Common myeloid progenitor, CD34-positive (primary cell): ENCODE measurements around the gene MEI4.

ENCODE experiments used
- CTCF ChIA-PET: fragments of 350-600 bp; sonication (Branson Sonifier 250); formaldehyde crosslinking; loops from one replicate; lab custom pipeline; 2021; ENCODE audit warnings: antibody characterized with exemption; lab: Charles Lee
- POLR2A ChIA-PET: fragments of 350-600 bp; sonication (Branson Sonifier 250); formaldehyde crosslinking; loops from one replicate; lab custom pipeline; 2021; ENCODE audit warnings: antibody characterized with exemption; lab: Charles Lee
- DNase-seq, 3 donors: peaks; one replicate each; pipeline versions ENCODE4 v3.0.0 to v3.0.0-alpha.2; 2013
- H3K27ac ChIP-seq, 2 experiments: 1 replicate in 1 of 2; 2 replicates in 1 of 2; pipeline ENCODE4 v1.7.0; 2013; ENCODE audit warnings: inconsistent platforms in 2 of 2, low read length in 2 of 2, mild to moderate bottlenecking in 2 of 2, low read depth in 1 of 2, moderate library complexity in 1 of 2; ENCODE audit not compliant: severe bottlenecking in 2 of 2, insufficient read depth in 1 of 2, poor library complexity in 1 of 2
- H3K27me3 ChIP-seq, 5 experiments: replicated peaks in 2 of 5; 1 replicate in 3 of 5; 2 replicates in 2 of 5; pipeline versions ENCODE4 v1.6.1 to v1.7.0; 2013; ENCODE audit warnings: low read length in 4 of 5, mild to moderate bottlenecking in 2 of 5, moderate library complexity in 2 of 5, inconsistent platforms in 1 of 5; ENCODE audit not compliant: insufficient read depth in 5 of 5, control insufficient read depth in 4 of 5
- H3K36me3 ChIP-seq, 4 experiments: 1 replicate in 2 of 4; 2 replicates in 2 of 4; pipeline versions ENCODE4 v1.6.1 to v1.7.0; 2013; ENCODE audit warnings: low read length in 3 of 4, control low read depth in 1 of 4, mild to moderate bottlenecking in 1 of 4; ENCODE audit not compliant: control insufficient read depth in 4 of 4, insufficient read depth in 4 of 4
- H3K4me1 ChIP-seq, 4 experiments: 1 replicate in 3 of 4; 2 replicates in 1 of 4; pipeline versions ENCODE4 v1.6.1 to v1.7.1; 2013; ENCODE audit warnings: low read length in 3 of 4, mild to moderate bottlenecking in 3 of 4, control low read depth in 1 of 4, inconsistent platforms in 1 of 4, moderate library complexity in 1 of 4; ENCODE audit not compliant: control insufficient read depth in 4 of 4, insufficient read depth in 4 of 4; ENCODE audit errors: control extremely low read depth in 1 of 4
- H3K4me3 ChIP-seq, 7 experiments: 1 replicate in 4 of 7; 2 replicates in 3 of 7; pipeline versions ENCODE4 v1.5.1 to v1.7.0; 2013; ENCODE audit warnings: mild to moderate bottlenecking in 7 of 7, low read length in 6 of 7, moderate library complexity in 6 of 7, inconsistent platforms in 2 of 7, low read depth in 2 of 7, control low read depth in 1 of 7; ENCODE audit not compliant: insufficient read depth in 4 of 7, control insufficient read depth in 1 of 7; ENCODE audit errors: extremely low read depth in 1 of 7
- H3K9me3 ChIP-seq, 5 experiments: 1 replicate in 4 of 5; 2 replicates in 1 of 5; pipeline versions ENCODE4 v1.6.1 to v1.7.1; 2013; ENCODE audit warnings: low read length in 4 of 5, mild to moderate bottlenecking in 2 of 5, inconsistent platforms in 1 of 5, low read depth in 1 of 5, moderate library complexity in 1 of 5; ENCODE audit not compliant: control insufficient read depth in 4 of 5, insufficient read depth in 2 of 5; ENCODE audit errors: control extremely low read depth in 1 of 5
- WGBS: methylation state at CpG from one replicate; pipeline ENCODE4 v1.1.5; 2013; ENCODE audit not compliant: insufficient coverage; 5-methylcytosine and 5-hydroxymethylcytosine counted together

Gene MEI4

GRCh38 chr6:77893391-77893790, 240.6 kb downstream of the MEI4 start:
- H3K27me3 ChIP-seq: no peaks in the 10 kb centered on the region
- peaks cover 0 to 18% (median 10%) of the 10 kb centered on the region in 5 experiments for H3K9me3 ChIP-seq
- H3K4me3 ChIP-seq: no peak overlapping the region
- no peak overlapping the region for H3K27ac ChIP-seq
- POLR2A ChIA-PET: no interaction called here
- CTCF ChIA-PET: no interaction called here
- no peak for DNase-seq
- H3K36me3 ChIP-seq: no peaks in the 10 kb centered on the region
- no peaks in the 10 kb centered on the region for H3K4me1 ChIP-seq
- no CpG with 5 or more reads among the region's 4 CpGs for WGBS

- no peaks in the 10 kb centered on the region for H3K4me1 ChIP-seq
- peaks cover 0 to 8% (median 0%) of the 10 kb centered on the region in 5 experiments for H3K9me3 ChIP-seq
- no peak for DNase-seq
- ChIA-PET CTCF (no interaction called here), POLR2A (no interaction called here)
- no peaks in the 10 kb centered on the region for H3K36me3 ChIP-seq
- H3K27ac ChIP-seq: no peak overlapping the region
- no peaks in the 10 kb centered on the region for H3K27me3 ChIP-seq
- H3K4me3 ChIP-seq: no peak overlapping the region
- 100% methylated on average over 1 of the region's 3 CpGs for WGBS
These were observed 253.2 kb downstream of the MEI4 start for GRCh38 chr6:77906070-77906469.

- peaks cover 0 to 14% (median 0%) of the 10 kb centered on the region in 5 experiments for H3K9me3 ChIP-seq
- no peak overlapping the region for H3K27ac ChIP-seq
- ChIA-PET POLR2A (no interaction called here), CTCF (no interaction called here)
- no peak for DNase-seq
- H3K4me1 ChIP-seq: no peaks in the 10 kb centered on the region
- no peak overlapping the region for H3K4me3 ChIP-seq
- no peaks in the 10 kb centered on the region for H3K36me3 ChIP-seq
- no CpG with 5 or more reads among the region's 1 CpG for WGBS
- H3K27me3 ChIP-seq: no peaks in the 10 kb centered on the region
These were observed 258.0 kb downstream of the MEI4 start for GRCh38 chr6:77910826-77911225.

- H3K27me3 ChIP-seq: no peaks in the 10 kb centered on the region
- CTCF ChIA-PET: no interaction called here
- no peak overlapping the region for H3K27ac ChIP-seq
- H3K36me3 ChIP-seq: no peaks in the 10 kb centered on the region
- no peak overlapping the region for H3K4me3 ChIP-seq
- H3K9me3 ChIP-seq: peaks cover 0 to 2% (median 0%) of the 10 kb centered on the region in 5 experiments
- DNase-seq: peak in 1 of 3 donors; percentile 2
- no peaks in the 10 kb centered on the region for H3K4me1 ChIP-seq
- WGBS: 93% methylated on average over 3 of the region's 3 CpGs
- POLR2A ChIA-PET: interaction anchor here (0.5 kb wide), 1 partner anchor 45 kb away, joined by 4 read pairs; no protein-coding TSS in a partner anchor
These were observed 273.4 kb downstream of the MEI4 start for GRCh38 chr6:77926198-77926751.

GRCh38 chr6:77930382-77930781, 277.5 kb downstream of the MEI4 start:
- Histone ChIP-seq H3K4me1 (no peaks in the 10 kb centered on the region), H3K4me3 (no peak overlapping the region), H3K27me3 (no peaks in the 10 kb centered on the region), H3K9me3 (no peaks in the 10 kb centered on the region), H3K36me3 (no peaks in the 10 kb centered on the region), H3K27ac (no peak overlapping the region)
- DNase-seq: no peak
- no CpG with 5 or more reads among the region's 2 CpGs for WGBS
- ChIA-PET CTCF (interaction anchor here (0.7 kb wide), 1 partner anchor 76 kb away, joined by 3 read pairs; no protein-coding TSS in a partner anchor), POLR2A (interaction anchor here (0.6 kb wide), 1 partner anchor 15 kb away, joined by 3 read pairs; no protein-coding TSS in a partner anchor)

- H3K9me3 ChIP-seq: no peaks in the 10 kb centered on the region
- H3K4me3 ChIP-seq: no peak overlapping the region
- H3K4me1 ChIP-seq: no peaks in the 10 kb centered on the region
- H3K36me3 ChIP-seq: no peaks in the 10 kb centered on the region
- no peaks in the 10 kb centered on the region for H3K27me3 ChIP-seq
- DNase-seq: no peak
- no peak overlapping the region for H3K27ac ChIP-seq
- CTCF ChIA-PET: no interaction called here
- POLR2A ChIA-PET: no interaction called here
These were observed 278.1 kb downstream of the MEI4 start for GRCh38 chr6:77930952-77931351.

DNA sequence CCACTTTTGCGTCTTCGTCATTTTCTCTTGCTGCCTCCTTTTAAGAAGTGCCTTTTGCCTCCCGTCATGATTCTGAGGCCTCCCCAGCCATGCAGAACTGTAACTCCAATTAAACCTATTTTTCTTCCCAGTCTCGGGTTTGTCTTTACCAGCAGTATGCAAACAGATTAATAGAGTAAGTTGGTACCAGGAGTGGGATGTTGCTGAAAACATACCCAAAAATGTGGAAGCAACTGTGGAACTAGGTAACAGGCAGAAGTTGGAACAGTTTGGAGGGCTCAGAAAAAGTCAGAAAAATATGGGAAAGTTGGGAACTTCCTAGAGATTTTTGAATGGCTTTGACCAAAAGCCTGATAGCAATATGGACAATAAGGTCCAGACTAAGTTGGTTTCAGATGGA, 309.2 kb downstream of the MEI4 start:
- Histone ChIP-seq H3K36me3 (no peaks in the 10 kb centered on the region), H3K27me3 (no peaks in the 10 kb centered on the region), H3K4me3 (no peak overlapping the region), H3K9me3 (peaks cover 0 to 8% (median 3%) of the 10 kb centered on the region in 5 experiments), H3K4me1 (no peaks in the 10 kb centered on the region), H3K27ac (no peak overlapping the region)
- DNase-seq: no peak
- WGBS: 100% methylated on average over 1 of the region's 4 CpGs
- POLR2A ChIA-PET: no interaction called here
- CTCF ChIA-PET: no interaction called here
